H1 (cell line): ENCODE data around the gene OXSR1. TPM values are rescaled to one million over a fixed set of nuclear protein-coding genes. Genes with fewer than 3 reads are reported as not detected.
A peak's percentile ranks its signal among the peaks of the same experiment; 100 is the strongest.

Experiments
- CTCF ChIA-PET: fragments of 300-600 bp; sonication (Branson Sonifier 250); formaldehyde crosslinking; loops from one replicate; lab custom pipeline; 2021; ENCODE audit not compliant: partially characterized antibody; lab: Charles Lee
- POLR2A ChIA-PET: fragments of 300-600 bp; sonication (Branson Sonifier 250); formaldehyde crosslinking; loops from one replicate; lab custom pipeline; 2021; ENCODE audit warnings: inconsistent platforms; ENCODE audit not compliant: partially characterized antibody; lab: Charles Lee
- DNase-seq, 2 experiments: peaks; one replicate each; pipeline versions ENCODE4 v3.0.0 to v3.0.0-alpha.2; 2010 to 2022; ENCODE audit warnings: low spot score in 2 of 2, low read depth in 1 of 2, mixed read lengths in 1 of 2
- FAIRE-seq: peaks from 2 replicates; lab custom pipeline; 2011; peaks lifted over from hg19 to GRCh38; lab: Jason Lieb, UNC
- H2AFZ ChIP-seq: 2 replicates; pipeline ENCODE4 v1.8.1; 2012; ENCODE audit warnings: low read length, inconsistent platforms
- H2AK5ac ChIP-seq: 2 replicates; pipeline ENCODE4 v1.6.1; 2013; ENCODE audit warnings: low read depth, low read length
- H2BK120ac ChIP-seq: replicated peaks from 2 replicates; pipeline ENCODE3; 2013; ENCODE audit warnings: low read depth, low read length, inconsistent platforms
- H2BK12ac ChIP-seq: 2 replicates; pipeline ENCODE4 v1.6.1; 2013; ENCODE audit warnings: low read depth, low read length
- H2BK15ac ChIP-seq: 2 replicates; pipeline ENCODE4 v1.6.1; 2013; ENCODE audit warnings: low read length
- H2BK20ac ChIP-seq: 2 replicates; pipeline ENCODE4 v1.6.1; 2013; ENCODE audit warnings: low read length
- H2BK5ac ChIP-seq: 2 replicates; pipeline ENCODE4 v1.6.1; 2013; ENCODE audit warnings: low read depth, low read length
- H3K14ac ChIP-seq: 2 replicates; pipeline ENCODE4 v1.6.1; 2013; ENCODE audit warnings: inconsistent platforms; ENCODE audit not compliant: insufficient read length
- H3K18ac ChIP-seq: 2 replicates; pipeline ENCODE4 v1.6.1; 2013; ENCODE audit warnings: low read length; ENCODE audit errors: extremely low read depth
- H3K23ac ChIP-seq: 2 replicates; pipeline ENCODE4 v1.6.1; 2013; ENCODE audit warnings: inconsistent platforms; ENCODE audit not compliant: insufficient read length
- H3K23me2 ChIP-seq: 2 replicates; pipeline ENCODE4 v1.6.1; 2013; ENCODE audit warnings: low read depth, low read length
- H3K27ac ChIP-seq: 2 replicates; pipeline ENCODE4 v1.6.1; 2011; ENCODE audit warnings: low read depth, low read length, inconsistent platforms
- H3K27me3 ChIP-seq, 4 experiments: replicated peaks in 1 of 4; 1 replicate in 1 of 4; 2 replicates in 3 of 4; pipeline versions ENCODE4 v1.6.1 to v1.8.1; 2011 to 2013; ENCODE audit warnings: low read length in 3 of 4, mild to moderate bottlenecking in 3 of 4, inconsistent platforms in 2 of 4, mixed read lengths in 2 of 4, moderate library complexity in 1 of 4; ENCODE audit not compliant: control insufficient read depth in 3 of 4, insufficient read depth in 3 of 4; ENCODE audit errors: extremely low read depth in 1 of 4
- H3K36me3 ChIP-seq, 4 experiments: 2 replicates each; pipeline versions ENCODE4 v1.6.1 to v1.8.1; 2011 to 2013; ENCODE audit warnings: mild to moderate bottlenecking in 4 of 4, low read length in 3 of 4, moderate library complexity in 2 of 4, control low read depth in 1 of 4, inconsistent platforms in 1 of 4; ENCODE audit not compliant: insufficient read depth in 4 of 4, control insufficient read depth in 2 of 4
- H3K4ac ChIP-seq: replicated peaks from 2 replicates; pipeline ENCODE3; 2013; ENCODE audit warnings: low read length, low read depth, mixed read lengths, inconsistent platforms; ENCODE audit not compliant: insufficient read length
- H3K4me1 ChIP-seq, 4 experiments: replicated peaks in 1 of 4; 1 replicate in 1 of 4; 2 replicates in 3 of 4; pipeline versions ENCODE4 v1.6.1 to v1.8.1; 2011 to 2013; ENCODE audit warnings: low read length in 3 of 4, inconsistent platforms in 2 of 4, mixed read lengths in 1 of 4; ENCODE audit not compliant: insufficient read depth in 4 of 4, control insufficient read depth in 3 of 4
- H3K4me2 ChIP-seq, 2 experiments: 2 replicates each; pipeline versions ENCODE4 v1.6.1 to v1.8.1; 2011 to 2013; ENCODE audit warnings: low read depth in 2 of 2, low read length in 2 of 2, control low read depth in 1 of 2, inconsistent platforms in 1 of 2, mild to moderate bottlenecking in 1 of 2; ENCODE audit not compliant: insufficient read depth in 1 of 2
- H3K4me3 ChIP-seq, 4 experiments: fragments of 200-600, 300-600 bp in 1 of 4; sonication (generic), shearing (Covaris generic), sonication (Bioruptor Twin) in 1 of 4; 2 replicates each; pipeline versions ENCODE4 v1.5.1 to v1.8.1; 2011 to 2016; ENCODE audit warnings: low read length in 4 of 4, low read depth in 3 of 4, control low read depth in 2 of 4, inconsistent platforms in 2 of 4, mild to moderate bottlenecking in 2 of 4, mixed read lengths in 1 of 4, moderate library complexity in 1 of 4; ENCODE audit not compliant: insufficient read depth in 2 of 4; ENCODE audit errors: extremely low read depth in 1 of 4
- H3K56ac ChIP-seq: replicated peaks from 2 replicates; pipeline ENCODE3; 2013; ENCODE audit warnings: low read depth, mild to moderate bottlenecking, mixed read lengths, low read length, inconsistent platforms; ENCODE audit not compliant: insufficient read length
- H3K79me1 ChIP-seq: 2 replicates; pipeline ENCODE4 v1.6.1; 2013; ENCODE audit warnings: low read depth, low read length, control low read depth
- H3K79me2 ChIP-seq, 2 experiments: 2 replicates each; pipeline versions ENCODE4 v1.6.1 to v1.8.1; 2012 to 2013; ENCODE audit warnings: low read length in 2 of 2, mild to moderate bottlenecking in 2 of 2, inconsistent platforms in 1 of 2; ENCODE audit not compliant: insufficient read depth in 2 of 2, control insufficient read depth in 1 of 2
- H3K9ac ChIP-seq, 4 experiments: replicated peaks in 1 of 4; 1 replicate in 1 of 4; 2 replicates in 3 of 4; pipeline versions ENCODE4 v1.6.1 to v1.8.1; 2011 to 2013; ENCODE audit warnings: low read depth in 3 of 4, low read length in 3 of 4, control low read depth in 2 of 4, mild to moderate bottlenecking in 2 of 4, moderate library complexity in 2 of 4, inconsistent platforms in 1 of 4; ENCODE audit errors: extremely low read depth in 1 of 4
- H3K9me3 ChIP-seq, 2 experiments: 2 replicates each; pipeline versions ENCODE4 v1.6.1 to v1.8.1; 2012 to 2013; ENCODE audit warnings: mild to moderate bottlenecking in 2 of 2, moderate library complexity in 2 of 2, control low read depth in 1 of 2, inconsistent platforms in 1 of 2, low read depth in 1 of 2, low read length in 1 of 2, mixed read lengths in 1 of 2; ENCODE audit not compliant: insufficient read depth in 2 of 2
- H4K20me1 ChIP-seq, 2 experiments: replicated peaks in 1 of 2; 2 replicates each; pipeline versions ENCODE3 to v1.8.1; 2011 to 2013; ENCODE audit warnings: inconsistent platforms in 2 of 2, low read length in 2 of 2, mild to moderate bottlenecking in 1 of 2; ENCODE audit not compliant: insufficient read depth in 2 of 2, control insufficient read depth in 1 of 2
- H4K5ac ChIP-seq: 2 replicates; pipeline ENCODE4 v1.6.1; 2013; ENCODE audit warnings: low read length, low read depth, mixed read lengths, inconsistent platforms; ENCODE audit not compliant: insufficient read length
- H4K8ac ChIP-seq: 2 replicates; pipeline ENCODE4 v1.8.0; 2013; ENCODE audit warnings: mild to moderate bottlenecking, moderate library complexity, low read length, inconsistent platforms; ENCODE audit not compliant: insufficient read depth; ENCODE audit errors: extremely low read depth
- H4K91ac ChIP-seq: replicated peaks from 2 replicates; pipeline ENCODE3; 2013; ENCODE audit warnings: low read length, mixed read lengths, inconsistent platforms; ENCODE audit not compliant: insufficient read length
- ATF3 ChIP-seq: IDR thresholded peaks from 2 replicates; pipeline ENCODE4 v1.6.1; 2011; ENCODE audit warnings: low read depth, mild to moderate bottlenecking, low read length; ENCODE audit not compliant: insufficient read depth
- CEBPB ChIP-seq: IDR thresholded peaks from 2 replicates; pipeline ENCODE4 v1.6.1; 2012; ENCODE audit warnings: low read depth, low read length
- E2F6 ChIP-seq: IDR thresholded peaks from 2 replicates; pipeline ENCODE4 v1.6.1; 2012; ENCODE audit warnings: inconsistent platforms
- PHF8 ChIP-seq: fragments of 200-600 bp; sonication (generic); conservative IDR thresholded peaks from 2 replicates; pipeline ENCODE4 v1.7.1; 2012; ENCODE audit warnings: low read depth, mild to moderate bottlenecking, inconsistent platforms, low read length, moderate library complexity
- WGBS, 2 experiments: shearing (Covaris generic) in 1 of 2; methylation state at CpG; one replicate each; pipeline versions ENCODE4 v1.1.6 to v1.1.7; 2013 to 2015; ENCODE audit warnings: low lambda C conversion rate in 2 of 2, mixed read lengths in 2 of 2, inconsistent platforms in 1 of 2, low coverage in 1 of 2, missing lambda C conversion rate in 1 of 2; ENCODE audit not compliant: insufficient replicate concordance in 2 of 2, insufficient coverage in 1 of 2, insufficient read length in 1 of 2; ENCODE audit errors: extremely low coverage in 1 of 2, missing lambda C conversion rate in 1 of 2; 5-methylcytosine and 5-hydroxymethylcytosine counted together
- polyA plus RNA-seq, 7 experiments: library from polyadenylated mRNA; depleted of rRNA in 3 of 7; stranded (reverse) in 5 of 7; unstranded in 2 of 7; fragments of >200 nt in 5 of 7; fragments of 200-250 nt in 2 of 7; gene quantifications; 1 replicate in 5 of 7; 2 replicates in 1 of 7; 4 replicates in 1 of 7; pipeline versions ENCODE4 v1.2.1 to v1.2.3, GENCODE V29; 2011 to 2013; ENCODE audit warnings: missing spikeins in 2 of 7, mixed read lengths in 2 of 7
- total RNA-seq: library from RNA; stranded (reverse); fragmentation: NEBNext Ultra II Directional; extraction: Animal tissue kit (Norgen Biotek cat#: 25700); gene quantifications from 2 replicates; pipeline ENCODE4 v1.2.1, GENCODE V29; 2021

Gene OXSR1
- total and polyA plus RNA-seq, 2 of the 8 experiments (the other 6 are each of a cell fraction or from before 2014, with no cell fraction given) = 25.1 to 47.0 TPM

DNA sequence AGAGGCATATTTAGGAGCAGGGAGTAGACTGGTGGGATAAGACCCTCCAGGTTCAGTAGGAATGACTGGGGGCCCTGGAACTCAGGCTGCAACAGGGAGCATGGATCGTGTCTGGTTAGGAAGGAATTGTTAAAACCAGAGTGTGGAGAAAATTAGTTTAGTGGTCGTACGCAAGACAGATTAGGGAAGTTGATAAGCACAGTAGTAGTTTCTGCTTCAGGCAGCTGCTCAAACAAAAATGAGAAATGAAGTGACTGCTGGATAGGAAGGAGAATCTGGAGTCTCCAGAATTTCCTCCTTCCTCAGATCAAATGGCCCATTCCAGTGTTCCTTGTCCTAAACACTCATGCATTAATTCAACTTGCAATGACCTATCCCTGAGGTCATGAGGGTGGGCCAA is 15.6 kb upstream of the OXSR1 start:
- H4K91ac ChIP-seq = no peak overlapping the region
- H3K4ac ChIP-seq = no peak overlapping the region
- no peak overlapping the region for H2AFZ ChIP-seq
- H3K23me2 ChIP-seq = no peaks in the 10 kb centered on the region
- no peaks in the 10 kb centered on the region for H3K79me2 ChIP-seq
- no peak overlapping the region for H3K14ac ChIP-seq
- H3K9ac ChIP-seq = no peak overlapping the region
- H3K79me1 ChIP-seq = no peaks in the 10 kb centered on the region
- no peak overlapping the region for H3K4me3 ChIP-seq
- no peak overlapping the region for H4K8ac ChIP-seq
- no peaks in the 10 kb centered on the region for H3K27me3 ChIP-seq
- H2BK12ac ChIP-seq = no peak overlapping the region
- no peak overlapping the region for H3K27ac ChIP-seq
- H3K4me1 ChIP-seq = no peaks in the 10 kb centered on the region
- H3K56ac ChIP-seq = no peak overlapping the region
- H3K23ac ChIP-seq = no peak overlapping the region
- WGBS, 2 experiments = 91% methylated on average over 3 of the region's 3 CpGs; no CpG with 5 or more reads in 1 of the 2 experiments
- no peaks in the 10 kb centered on the region for H4K20me1 ChIP-seq
- H3K18ac ChIP-seq = no peak overlapping the region
- no peaks in the 10 kb centered on the region for H3K36me3 ChIP-seq
- FAIRE-seq (no peak), DNase-seq (peak in 1 of 2 experiments; percentile 14)
- POLR2A ChIA-PET = interaction anchor here (1.1 kb wide), 1 partner anchor 10 kb away, joined by 3 read pairs; no protein-coding TSS in a partner anchor
- H2BK5ac ChIP-seq = no peak overlapping the region
- no peak overlapping the region for H2AK5ac ChIP-seq
- no peak overlapping the region for H4K5ac ChIP-seq
- CTCF ChIA-PET = interaction anchor here (1.9 to 10.9 kb wide), 2 partner anchors 10 to 14 kb away, joined by 11 to 52 read pairs; partner anchors contain the start of genes ACAA1, MYD88 and OXSR1
- no peak overlapping the region for H2BK15ac ChIP-seq
- H3K4me2 ChIP-seq = no peak overlapping the region
- H2BK20ac ChIP-seq = no peak overlapping the region
- TF ChIP-seq CEBPB (no peak), ATF3 (no peak), E2F6 (no peak), PHF8 (no peak)
- no peaks in the 10 kb centered on the region for H3K9me3 ChIP-seq
- no peak overlapping the region for H2BK120ac ChIP-seq
